Effector memory CD4-positive, alpha-beta T cell (primary cell): ENCODE measurements around the gene CFAP52.
"Not testable (repeated sequence)": the region's sequence is repeated elsewhere in the genome, so short reads cannot be mapped to it uniquely, and the experiment has no call there.

Experiments used
- DNase-seq, 3 donors: peaks; one replicate each; pipeline ENCODE4 v3.0.0-alpha.2; 2020
- H3K27ac ChIP-seq: 2 replicates; pipeline ENCODE4 v1.7.0; 2013; ENCODE audit warnings: mild to moderate bottlenecking, low read length, moderate library complexity; ENCODE audit not compliant: insufficient read depth, poor library complexity, severe bottlenecking
- H3K27me3 ChIP-seq: replicated peaks from 2 replicates; pipeline ENCODE4 v1.7.0; 2013; ENCODE audit warnings: mild to moderate bottlenecking, low read length; ENCODE audit not compliant: insufficient read depth, control insufficient read depth, poor library complexity, severe bottlenecking
- H3K36me3 ChIP-seq: 2 replicates; pipeline ENCODE4 v1.7.0; 2013; ENCODE audit warnings: mild to moderate bottlenecking, low read length, moderate library complexity; ENCODE audit not compliant: control insufficient read depth, insufficient read depth
- H3K4me1 ChIP-seq: 2 replicates; pipeline ENCODE4 v1.7.0; 2013; ENCODE audit warnings: low read length, mild to moderate bottlenecking; ENCODE audit not compliant: control insufficient read depth, insufficient read depth, poor library complexity, severe bottlenecking
- H3K4me3 ChIP-seq: 2 replicates; pipeline ENCODE4 v1.7.0; 2013; ENCODE audit warnings: low read length, low read depth, mild to moderate bottlenecking; ENCODE audit not compliant: insufficient read depth, poor library complexity, severe bottlenecking
- H3K9me3 ChIP-seq: 2 replicates; pipeline ENCODE4 v1.7.0; 2013; ENCODE audit warnings: mild to moderate bottlenecking, low read length, moderate library complexity; ENCODE audit not compliant: control insufficient read depth

Gene CFAP52

DNA sequence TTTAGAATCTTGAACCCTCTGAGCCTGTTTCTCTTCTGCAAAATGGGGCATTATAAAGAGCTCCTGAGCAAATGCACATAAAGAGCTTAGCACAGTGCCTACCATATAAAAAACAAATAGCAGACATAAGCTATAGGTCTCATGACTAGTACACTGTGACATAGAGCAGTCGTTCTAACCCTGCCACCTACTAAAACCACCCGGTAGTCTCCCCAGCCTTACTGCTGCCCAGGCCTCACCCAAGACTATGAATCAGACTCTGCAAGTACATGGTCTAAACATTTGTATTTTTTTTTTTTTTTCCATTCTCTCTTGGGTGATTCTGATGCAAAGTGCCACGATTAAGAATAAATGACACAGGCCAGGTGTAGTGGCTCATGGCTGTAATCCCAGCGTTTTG, 34.7 kb upstream of the CFAP52 start:
- H3K4me3 ChIP-seq: no peak overlapping the region
- no peak for DNase-seq
- H3K27me3 ChIP-seq: no peaks in the 10 kb centered on the region
- no peak overlapping the region for H3K27ac ChIP-seq
- H3K36me3 ChIP-seq: no peaks in the 10 kb centered on the region
- no peaks in the 10 kb centered on the region for H3K9me3 ChIP-seq
- H3K4me1 ChIP-seq: no peaks in the 10 kb centered on the region

DNA sequence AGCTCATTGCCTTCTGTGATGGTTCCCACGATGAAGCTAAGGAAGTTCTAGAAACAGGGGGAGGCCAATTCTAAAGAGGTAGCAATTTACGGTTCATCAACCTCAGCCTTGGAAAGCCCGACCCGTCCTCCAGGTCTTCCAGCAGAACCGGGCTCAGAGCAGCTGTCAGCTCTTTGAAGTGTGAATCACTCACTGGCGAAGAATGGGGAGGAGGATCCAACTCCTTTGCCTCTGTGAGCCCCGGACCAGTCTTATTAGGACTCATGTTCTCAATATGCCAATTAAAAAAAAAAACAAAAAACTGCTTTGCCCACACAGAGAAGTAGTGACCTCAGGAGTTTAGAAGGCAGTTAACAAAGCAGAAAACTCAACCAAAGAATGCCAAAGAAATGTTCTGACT, 32.2 kb upstream of the CFAP52 start:
- no peaks in the 10 kb centered on the region for H3K9me3 ChIP-seq
- no peaks in the 10 kb centered on the region for H3K4me1 ChIP-seq
- no peaks in the 10 kb centered on the region for H3K36me3 ChIP-seq
- no peaks in the 10 kb centered on the region for H3K27me3 ChIP-seq
- H3K4me3 ChIP-seq: no peak overlapping the region
- H3K27ac ChIP-seq: no peak overlapping the region
- DNase-seq: no peak

DNA sequence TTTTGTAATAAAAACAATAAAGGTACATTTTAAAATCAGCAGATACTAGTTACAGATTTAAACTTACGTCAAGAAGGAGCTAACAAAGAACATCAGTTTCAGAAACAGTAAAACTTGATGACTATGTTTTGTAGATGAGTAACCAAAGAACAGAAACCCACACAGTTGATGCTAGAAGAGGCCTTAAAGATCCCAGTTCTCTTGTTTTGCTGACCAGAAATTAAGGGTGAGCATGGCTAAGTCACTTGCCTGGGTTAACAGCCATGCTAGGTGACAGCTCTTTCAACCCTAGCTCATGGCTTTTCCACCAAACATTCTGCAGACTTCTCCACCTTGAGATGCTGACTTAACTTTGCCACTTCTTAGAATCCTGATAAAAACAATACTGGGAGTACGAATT, 27.2 kb upstream of the CFAP52 start:
- Histone ChIP-seq H3K4me1 (no peaks in the 10 kb centered on the region), H3K36me3 (no peaks in the 10 kb centered on the region), H3K27ac (no peak overlapping the region), H3K9me3 (no peaks in the 10 kb centered on the region), H3K27me3 (no peaks in the 10 kb centered on the region), H3K4me3 (no peak overlapping the region)
- DNase-seq: no peak

DNA sequence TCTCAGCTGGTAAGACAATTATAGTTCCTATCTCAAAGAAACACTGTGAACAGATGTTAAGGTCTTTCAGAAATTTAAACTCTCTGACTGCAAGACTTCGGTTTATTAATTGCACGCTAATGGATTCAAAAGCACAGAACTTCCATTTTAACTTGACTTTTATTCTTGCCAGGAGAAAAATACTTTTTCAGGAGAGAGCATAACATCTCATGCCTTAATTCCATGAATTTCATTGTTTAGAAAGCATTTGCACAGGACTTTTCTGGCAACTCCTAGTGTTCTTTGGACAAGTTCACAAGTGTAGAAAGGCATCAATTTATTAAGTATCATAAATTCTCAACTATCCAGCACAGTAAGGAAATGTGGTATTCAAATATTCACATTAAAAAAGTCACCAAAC, 23.3 kb upstream of the CFAP52 start:
- no peak for DNase-seq
- H3K4me3 ChIP-seq: no peak overlapping the region
- no peaks in the 10 kb centered on the region for H3K9me3 ChIP-seq
- H3K27me3 ChIP-seq: no peaks in the 10 kb centered on the region
- H3K27ac ChIP-seq: no peak overlapping the region
- no peaks in the 10 kb centered on the region for H3K4me1 ChIP-seq
- no peaks in the 10 kb centered on the region for H3K36me3 ChIP-seq

DNA sequence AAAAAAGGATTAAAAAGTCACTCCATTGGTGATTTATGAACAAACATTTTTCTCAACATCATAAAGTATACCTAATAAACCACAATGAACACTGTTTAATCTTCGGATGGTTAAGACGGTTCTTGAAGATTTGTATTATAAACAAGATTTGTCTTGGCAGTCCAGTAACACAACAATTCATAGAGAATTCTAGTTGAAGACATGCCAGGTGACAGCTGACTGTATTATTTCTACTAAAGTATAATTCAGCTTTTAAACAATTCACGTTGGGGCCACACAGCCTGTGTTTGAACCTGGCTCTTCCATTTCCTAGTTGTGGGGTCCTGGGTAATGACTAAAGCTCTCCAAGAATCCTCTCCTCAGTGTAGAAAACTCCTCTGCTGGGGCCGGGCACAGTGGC, 22.8 kb upstream of the CFAP52 start:
- H3K4me1 ChIP-seq: no peaks in the 10 kb centered on the region
- no peak for DNase-seq
- H3K27me3 ChIP-seq: no peaks in the 10 kb centered on the region
- no peaks in the 10 kb centered on the region for H3K9me3 ChIP-seq
- no peak overlapping the region for H3K4me3 ChIP-seq
- H3K27ac ChIP-seq: no peak overlapping the region
- H3K36me3 ChIP-seq: no peaks in the 10 kb centered on the region

DNA sequence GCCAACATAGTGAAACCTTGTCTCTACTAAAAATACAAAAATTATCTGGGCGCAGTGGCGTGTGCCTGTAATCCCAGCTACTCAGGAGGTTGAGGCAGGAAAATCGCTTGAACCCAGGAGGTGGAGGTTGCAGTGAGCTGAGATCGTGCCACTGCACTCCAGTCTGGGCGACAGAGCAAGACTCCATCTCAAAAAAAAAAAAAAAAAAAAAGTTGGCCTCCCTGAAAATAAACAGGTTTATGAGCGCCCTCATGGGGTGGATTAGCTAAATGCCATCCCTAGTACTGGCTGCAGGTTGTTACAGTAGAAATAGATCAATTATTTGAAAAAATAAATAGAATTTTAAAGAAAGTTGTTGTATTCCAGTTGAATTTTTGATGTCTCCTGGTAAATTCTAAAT, 21.7 kb upstream of the CFAP52 start:
- H3K9me3 ChIP-seq, H3K4me1 ChIP-seq, H3K4me3 ChIP-seq, H3K27me3 ChIP-seq, H3K36me3 ChIP-seq, H3K27ac ChIP-seq: not testable (repeated sequence)
- DNase-seq: peak in 1 of 3 donors; percentile 22

DNA sequence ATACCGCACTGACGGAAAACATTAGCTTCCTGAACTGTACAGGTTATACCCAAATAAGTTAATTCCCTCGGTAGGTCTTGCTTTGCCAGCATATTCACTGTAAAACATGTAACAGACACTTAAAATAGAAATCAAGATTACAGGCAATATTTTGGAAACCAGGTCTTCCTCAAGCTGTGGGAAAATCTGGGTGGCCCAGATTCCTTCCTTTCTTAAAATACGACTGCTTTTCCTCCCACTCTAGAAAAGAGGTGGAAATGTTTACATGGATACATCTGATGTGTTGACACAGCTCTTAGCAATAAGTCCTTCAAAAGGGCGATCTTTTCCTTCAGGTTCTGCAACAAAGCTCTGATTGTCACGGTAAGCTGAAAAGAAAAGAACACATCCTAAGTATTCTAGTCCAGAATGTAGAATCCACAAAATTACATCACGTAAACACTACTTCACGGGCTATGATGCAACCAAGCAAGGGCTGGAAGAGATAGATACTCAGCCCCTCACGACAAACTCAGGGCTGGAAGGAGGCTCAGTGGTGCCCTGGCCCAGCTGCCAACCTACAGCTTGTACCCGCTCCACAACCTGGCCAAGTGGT, 19.2 kb upstream of the CFAP52 start:
- DNase-seq: no peak
- Histone ChIP-seq H3K36me3 (no peaks in the 10 kb centered on the region), H3K9me3 (no peaks in the 10 kb centered on the region), H3K27ac (no peak overlapping the region), H3K4me1 (no peaks in the 10 kb centered on the region), H3K4me3 (no peak overlapping the region), H3K27me3 (no peaks in the 10 kb centered on the region)

DNA sequence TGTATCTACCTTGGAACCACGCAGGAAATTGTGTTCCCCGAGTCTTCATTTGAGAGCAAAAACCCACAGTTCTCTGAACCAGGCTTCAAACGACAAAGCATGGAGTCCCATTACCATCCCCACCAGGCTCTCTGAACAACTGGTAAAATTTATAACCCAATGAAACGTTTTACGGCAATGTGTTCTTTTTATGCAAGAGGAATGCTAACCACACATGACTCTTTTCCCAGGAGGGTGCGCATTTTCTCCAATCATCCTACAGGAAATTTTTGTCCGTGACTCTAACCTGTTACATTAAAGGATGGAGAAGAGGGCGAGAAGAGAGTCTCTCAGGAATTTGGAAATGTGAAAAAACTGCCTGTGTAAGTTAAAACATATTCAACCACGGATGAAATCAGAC, 18.6 kb upstream of the CFAP52 start:
- Histone ChIP-seq H3K27me3 (no peaks in the 10 kb centered on the region), H3K4me1 (no peaks in the 10 kb centered on the region), H3K36me3 (no peaks in the 10 kb centered on the region), H3K4me3 (no peak overlapping the region), H3K27ac (no peak overlapping the region), H3K9me3 (no peaks in the 10 kb centered on the region)
- no peak for DNase-seq

DNA sequence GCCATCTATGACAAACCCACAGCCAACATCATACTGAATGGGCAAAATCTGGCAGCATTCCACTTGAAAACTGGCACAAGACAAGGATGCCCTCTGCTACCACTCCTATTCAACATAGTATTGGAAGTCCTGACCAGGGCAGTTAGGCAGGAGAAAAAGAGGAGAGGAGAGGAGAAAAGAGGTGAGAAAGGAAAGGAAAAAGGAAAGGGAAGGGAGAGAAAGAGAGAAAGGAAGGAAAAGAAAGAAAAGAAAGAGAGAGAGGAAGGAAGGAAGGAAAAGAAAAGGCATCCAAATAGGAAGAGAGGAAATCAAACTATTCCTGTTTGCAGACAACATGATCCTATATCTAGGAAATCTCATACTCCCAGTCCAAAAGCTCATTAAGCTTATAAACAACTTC, 12.3 kb upstream of the CFAP52 start:
- Histone ChIP-seq H3K9me3 (no peaks in the 10 kb centered on the region), H3K27ac (no peak overlapping the region), H3K4me1 (peaks cover 4% of the 10 kb centered on the region), H3K27me3 (no peaks in the 10 kb centered on the region), H3K36me3 (no peaks in the 10 kb centered on the region), H3K4me3 (no peak overlapping the region)
- no peak for DNase-seq

DNA sequence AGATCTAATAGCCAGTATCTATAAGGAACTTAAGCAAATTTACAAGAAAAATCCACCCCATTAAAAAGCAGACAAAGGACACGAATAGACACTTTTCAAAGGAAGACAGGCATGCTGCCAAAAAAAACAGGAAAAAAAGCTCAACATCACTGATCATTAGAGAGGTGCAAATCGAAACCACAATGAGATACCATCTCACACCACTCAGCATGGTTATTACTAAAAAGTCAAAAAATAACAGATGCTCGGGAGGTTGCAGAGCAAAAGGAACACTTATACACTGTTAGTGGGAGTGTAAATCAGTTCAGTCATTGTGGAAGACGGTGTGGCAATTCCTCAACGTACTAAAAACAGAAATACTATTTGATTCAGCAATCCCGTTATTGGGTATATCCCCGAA, 10.4 kb upstream of the CFAP52 start:
- no peak overlapping the region for H3K27ac ChIP-seq
- peaks cover 4% of the 10 kb centered on the region for H3K4me1 ChIP-seq
- no peak for DNase-seq

DNA sequence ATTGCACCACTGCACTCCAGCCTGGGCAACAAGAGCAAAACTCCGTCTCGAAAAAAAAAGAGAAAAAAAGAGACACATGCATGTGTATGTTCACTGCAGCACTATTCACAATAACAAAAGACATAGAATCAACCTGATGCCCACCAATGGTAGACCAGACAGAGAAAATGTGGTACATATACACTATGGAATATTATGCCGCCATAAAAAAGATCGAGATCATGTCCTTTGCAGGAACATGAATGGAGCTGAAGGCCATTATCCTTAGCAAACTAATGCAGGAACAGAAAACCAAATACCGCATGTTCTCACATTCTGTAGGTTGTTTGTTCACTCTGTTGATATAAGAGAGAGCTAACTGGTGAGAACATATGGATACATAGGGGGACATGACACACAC, 9.7 kb upstream of the CFAP52 start:
- H3K4me1 ChIP-seq, DNase-seq, H3K27ac ChIP-seq, H3K36me3 ChIP-seq, H3K9me3 ChIP-seq, H3K27me3 ChIP-seq, H3K4me3 ChIP-seq: not testable (repeated sequence)

More for the DNA sequence above, 10.4 kb upstream of the CFAP52 start:
- Histone ChIP-seq H3K9me3 (no peaks in the 10 kb centered on the region), H3K27me3 (no peaks in the 10 kb centered on the region), H3K36me3 (no peaks in the 10 kb centered on the region), H3K4me3 (peak overlapping the region; percentile 23)
